ENCODE results near the gene CD1C. TPM values are rescaled to one million over a fixed set of nuclear protein-coding genes. Genes with fewer than 3 reads are reported as not detected.

CD1C gene
- total and polyA plus RNA-seq, 2 donors (not counting 3 experiments of a cell fraction or from before 2014, with no cell fraction given): not detected

DNA sequence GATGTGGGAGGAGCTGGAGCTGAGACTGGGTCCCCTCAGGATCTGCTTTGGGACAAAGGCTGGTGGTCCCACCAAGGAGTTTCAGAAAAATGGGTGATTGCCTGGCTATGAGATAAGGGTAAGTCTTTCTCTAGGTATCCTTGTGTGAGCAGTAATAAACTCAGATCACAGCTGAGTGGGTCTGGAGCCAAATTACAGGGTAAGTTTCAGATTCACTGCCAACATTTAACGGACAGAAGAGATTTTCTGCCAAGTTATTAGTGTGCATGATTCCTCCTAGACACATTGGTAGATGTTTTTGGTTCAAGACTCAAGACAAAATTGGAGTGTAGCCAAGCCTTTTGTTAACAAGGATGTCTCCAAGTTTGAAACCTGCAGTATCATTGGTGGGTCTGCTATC lies 34.1 kb downstream of the CD1C start:
- no peak overlapping the region for H3K4me2 ChIP-seq (ENCODE audit: insufficient read depth, low read length)
- DNase-seq (ENCODE audit: low read depth, low spot score): no peak
- no peaks in the 10 kb centered on the region for H3K27me3 ChIP-seq (ENCODE audit: control insufficient read depth in 2 of 2, insufficient read depth in 2 of 2, low read length in 2 of 2)
- H3K4me1 ChIP-seq (ENCODE audit: control insufficient read depth, extremely low read depth, insufficient read depth, low read length): no peaks in the 10 kb centered on the region
- no peaks in the 10 kb centered on the region for H3K36me3 ChIP-seq (ENCODE audit: control insufficient read depth in 2 of 2, extremely low read depth in 1 of 2, insufficient read depth in 2 of 2, low read length in 2 of 2)
- ChIA-PET CTCF (no interaction called here), POLR2A (no interaction called here)
- no peaks in the 10 kb centered on the region for H3K9me3 ChIP-seq (replicated peaks; ENCODE audit: control insufficient read depth, insufficient read depth, low read length)
- H2AFZ ChIP-seq (ENCODE audit: low read depth, low read length): no peak overlapping the region
- H3K9me1 ChIP-seq (replicated peaks; ENCODE audit: control insufficient read depth, extremely low read depth, insufficient read depth, low read length): no peaks in the 10 kb centered on the region
- no peaks in the 10 kb centered on the region for H3K79me2 ChIP-seq (ENCODE audit: control insufficient read depth, insufficient read depth, low read length)
- TF ChIP-seq, protein P1, sequence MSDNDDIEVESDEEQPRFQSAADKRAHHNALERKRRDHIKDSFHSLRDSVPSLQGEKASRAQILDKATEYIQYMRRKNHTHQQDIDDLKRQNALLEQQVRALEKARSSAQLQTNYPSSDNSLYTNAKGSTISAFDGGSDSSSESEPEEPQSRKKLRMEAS (IDR thresholded peaks at IDR 0.05; ENCODE audit: insufficient read depth, insufficient read length): no peak
- no peak for TF ChIP-seq POLR2A (IDR thresholded peaks at IDR 0.05; ENCODE audit: low read depth, low read length)
- TF ChIP-seq JUN (IDR thresholded peaks at IDR 0.05; ENCODE audit: borderline replicate concordance, insufficient read depth, insufficient read length, low read depth): no peak
- no peak for TF ChIP-seq EZH2 (IDR thresholded peaks at IDR 0.05; ENCODE audit: borderline replicate concordance, low read depth, low read length, severe bottlenecking)
- TF ChIP-seq POLR2AphosphoS5 (IDR thresholded peaks at IDR 0.05; ENCODE audit: insufficient read depth, low read depth, low read length): no peak
- TF ChIP-seq GATA2 (IDR thresholded peaks at IDR 0.05; ENCODE audit: insufficient read depth, insufficient read length, low read depth, low read length): no peak
- no peak for TF ChIP-seq MYC (IDR thresholded peaks at IDR 0.05; ENCODE audit: low read depth, low read length)
- TF ChIP-seq FOS (IDR thresholded peaks at IDR 0.05; ENCODE audit: borderline replicate concordance, insufficient read depth, low read length): no peak
- no peaks in the 10 kb centered on the region for H4K20me1 ChIP-seq (replicated peaks; ENCODE audit: control insufficient read depth, extremely low read depth, insufficient read depth, low read length)
- dilution Hi-C loops (cut with MboI; ENCODE audit: extremely low pct_ligation_motif_present, low sequenced_read_pairs): no loop called here
- BruUV-seq (replicated peaks): no TSS peak
- no peak overlapping the region for H3K9ac ChIP-seq (replicated peaks; ENCODE audit: extremely low read depth, insufficient read depth, low read length)
- H3K4me3 ChIP-seq (replicated peaks in 1 of 3; ENCODE audit: insufficient read depth in 1 of 3, low read depth in 1 of 3, low read length in 3 of 3): no peak overlapping the region
- FAIRE-seq: no peak
- no peak overlapping the region for H3K27ac ChIP-seq (ENCODE audit: insufficient read depth, low read depth, low read length)
- intact Hi-C loops (cut with micrococcal nuclease): no loop called here

DNA sequence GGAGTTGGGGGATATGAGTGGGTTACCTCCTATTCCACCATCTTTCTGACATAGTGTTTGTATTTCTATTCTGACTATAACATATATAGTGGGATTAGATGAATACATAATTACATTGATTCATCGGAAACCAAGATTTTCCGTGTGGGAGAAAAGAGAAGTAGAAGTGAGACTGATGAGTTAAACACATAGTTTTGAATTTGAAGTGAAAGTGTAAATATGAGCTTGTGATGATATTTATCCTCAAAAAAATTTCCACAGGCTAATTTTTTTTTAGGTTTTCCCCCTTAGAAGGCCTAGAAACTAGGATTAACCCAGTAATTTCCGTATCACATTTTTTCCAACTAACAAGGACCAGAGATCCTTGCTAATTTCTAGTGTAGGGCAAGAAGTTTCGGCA lies 34.7 kb downstream of the CD1C start:
- POLR2A ChIA-PET: no interaction called here

More for the DNA sequence above, 34.7 kb downstream of the CD1C start:
- no peak overlapping the region for H3K9ac ChIP-seq (replicated peaks; ENCODE audit: extremely low read depth, insufficient read depth, low read length)
- H3K79me2 ChIP-seq (ENCODE audit: control insufficient read depth, insufficient read depth, low read length): no peaks in the 10 kb centered on the region
- no peak overlapping the region for H2AFZ ChIP-seq (ENCODE audit: low read depth, low read length)
- no peaks in the 10 kb centered on the region for H3K36me3 ChIP-seq (ENCODE audit: control insufficient read depth in 2 of 2, extremely low read depth in 1 of 2, insufficient read depth in 2 of 2, low read length in 2 of 2)
- CTCF ChIA-PET: no interaction called here
- no peak for FAIRE-seq
- BruUV-seq (replicated peaks): no TSS peak
- DNase-seq (ENCODE audit: low read depth, low spot score): no peak
- no peaks in the 10 kb centered on the region for H3K9me3 ChIP-seq (replicated peaks; ENCODE audit: control insufficient read depth, insufficient read depth, low read length)
- H3K9me1 ChIP-seq (replicated peaks; ENCODE audit: control insufficient read depth, extremely low read depth, insufficient read depth, low read length): no peaks in the 10 kb centered on the region
- no peak overlapping the region for H3K4me3 ChIP-seq (replicated peaks in 1 of 3; ENCODE audit: insufficient read depth in 1 of 3, low read depth in 1 of 3, low read length in 3 of 3)
- dilution Hi-C loops (cut with MboI; ENCODE audit: extremely low pct_ligation_motif_present, low sequenced_read_pairs): no loop called here
- H4K20me1 ChIP-seq (replicated peaks; ENCODE audit: control insufficient read depth, extremely low read depth, insufficient read depth, low read length): no peaks in the 10 kb centered on the region
- H3K4me1 ChIP-seq (ENCODE audit: control insufficient read depth, extremely low read depth, insufficient read depth, low read length): no peaks in the 10 kb centered on the region
- intact Hi-C loops (cut with micrococcal nuclease): no loop called here
- no peak overlapping the region for H3K27ac ChIP-seq (ENCODE audit: insufficient read depth, low read depth, low read length)
- H3K4me2 ChIP-seq (ENCODE audit: insufficient read depth, low read length): no peak overlapping the region
- TF ChIP-seq, protein P1 (IDR thresholded peaks at IDR 0.05; ENCODE audit: insufficient read depth, insufficient read length): no peak
- TF ChIP-seq MYC (IDR thresholded peaks at IDR 0.05; ENCODE audit: low read depth, low read length): no peak
- TF ChIP-seq JUN (IDR thresholded peaks at IDR 0.05; ENCODE audit: borderline replicate concordance, insufficient read depth, insufficient read length, low read depth): no peak
- no peak for TF ChIP-seq EZH2 (IDR thresholded peaks at IDR 0.05; ENCODE audit: borderline replicate concordance, low read depth, low read length, severe bottlenecking)
- no peak for TF ChIP-seq POLR2A (IDR thresholded peaks at IDR 0.05; ENCODE audit: low read depth, low read length)
- no peak for TF ChIP-seq GATA2 (IDR thresholded peaks at IDR 0.05; ENCODE audit: insufficient read depth, insufficient read length, low read depth, low read length)
- TF ChIP-seq FOS (IDR thresholded peaks at IDR 0.05; ENCODE audit: borderline replicate concordance, insufficient read depth, low read length): no peak
- TF ChIP-seq, protein P2, sequence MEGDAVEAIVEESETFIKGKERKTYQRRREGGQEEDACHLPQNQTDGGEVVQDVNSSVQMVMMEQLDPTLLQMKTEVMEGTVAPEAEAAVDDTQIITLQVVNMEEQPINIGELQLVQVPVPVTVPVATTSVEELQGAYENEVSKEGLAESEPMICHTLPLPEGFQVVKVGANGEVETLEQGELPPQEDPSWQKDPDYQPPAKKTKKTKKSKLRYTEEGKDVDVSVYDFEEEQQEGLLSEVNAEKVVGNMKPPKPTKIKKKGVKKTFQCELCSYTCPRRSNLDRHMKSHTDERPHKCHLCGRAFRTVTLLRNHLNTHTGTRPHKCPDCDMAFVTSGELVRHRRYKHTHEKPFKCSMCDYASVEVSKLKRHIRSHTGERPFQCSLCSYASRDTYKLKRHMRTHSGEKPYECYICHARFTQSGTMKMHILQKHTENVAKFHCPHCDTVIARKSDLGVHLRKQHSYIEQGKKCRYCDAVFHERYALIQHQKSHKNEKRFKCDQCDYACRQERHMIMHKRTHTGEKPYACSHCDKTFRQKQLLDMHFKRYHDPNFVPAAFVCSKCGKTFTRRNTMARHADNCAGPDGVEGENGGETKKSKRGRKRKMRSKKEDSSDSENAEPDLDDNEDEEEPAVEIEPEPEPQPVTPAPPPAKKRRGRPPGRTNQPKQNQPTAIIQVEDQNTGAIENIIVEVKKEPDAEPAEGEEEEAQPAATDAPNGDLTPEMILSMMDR (IDR thresholded peaks at IDR 0.05; ENCODE audit: extremely low read depth in 1 of 2, insufficient read depth in 1 of 2, low read depth in 1 of 2, low read length in 2 of 2): no peak
- no peak for TF ChIP-seq POLR2AphosphoS5 (IDR thresholded peaks at IDR 0.05; ENCODE audit: insufficient read depth, low read depth, low read length)
- no peaks in the 10 kb centered on the region for H3K27me3 ChIP-seq (ENCODE audit: control insufficient read depth in 2 of 2, insufficient read depth in 2 of 2, low read length in 2 of 2)
